GM12878 (cell line): ENCODE results near the gene OPCML. TPM values are rescaled to one million over a fixed set of nuclear protein-coding genes. Genes with fewer than 3 reads are reported as not detected.

ENCODE experiments used
- ATAC-seq: fragments of 200-7000 bp; cut with Tn5 transposase; 3 replicates; pipeline ENCODE4 v1.9.1; 2020; ENCODE audit warnings: mild to moderate bottlenecking, moderate library complexity
- BruUV-seq: library from RNA; stranded (reverse); fragments of 400-500 nt; replicated peaks from 2 replicates; lab custom pipeline; 2021; lab: Mats Ljungman, UMichigan
- CTCF ChIA-PET: fragments of 300-600 bp; sonication (Branson Sonifier 250); formaldehyde crosslinking; extraction: SDS; loops from one replicate; lab custom pipeline; 2021; ENCODE audit warnings: inconsistent platforms; lab: Yijun Ruan, JAX
- POLR2A ChIA-PET: fragments of 350-600 bp; formaldehyde crosslinking; extraction: SDS; loops from one replicate; lab custom pipeline; 2021; ENCODE audit warnings: inconsistent platforms; lab: Charles Lee
- RAD21 ChIA-PET: fragments of 300-600 bp; sonication (Branson Sonifier 250); formaldehyde crosslinking; loops from one replicate; lab custom pipeline; 2023; ENCODE audit warnings: antibody characterized with exemption; ENCODE audit not compliant: unreplicated experiment; lab: Charles Lee
- SMC1A ChIA-PET: fragments of 300-600 bp; sonication (Branson Sonifier 250); formaldehyde crosslinking; loops from one replicate; lab custom pipeline; 2023; ENCODE audit not compliant: unreplicated experiment, uncharacterized antibody; lab: Charles Lee
- DNase-seq: peaks from one replicate; pipeline ENCODE4 v3.0.0-alpha.2; 2011; ENCODE audit warnings: low read depth, low spot score
- FAIRE-seq: peaks from 3 replicates; lab custom pipeline; 2011; peaks lifted over from hg19 to GRCh38; lab: Jason Lieb, UNC
- H2AFZ ChIP-seq: 2 replicates; pipeline ENCODE4 v1.6.0; 2011; ENCODE audit warnings: low read depth, low read length, control low read depth; ENCODE audit not compliant: control insufficient read depth
- H3K27ac ChIP-seq: 2 replicates; pipeline ENCODE4 v1.5.1; 2011; ENCODE audit warnings: control low read depth; ENCODE audit not compliant: control insufficient read depth, insufficient read depth
- H3K27me3 ChIP-seq, 2 experiments: replicated peaks in 1 of 2; 2 replicates each; pipeline versions ENCODE4 v1.6.0 to v1.6.1; 2011; ENCODE audit warnings: low read length in 1 of 2; ENCODE audit not compliant: control insufficient read depth in 2 of 2, insufficient read depth in 2 of 2
- H3K36me3 ChIP-seq, 2 experiments: 2 replicates each; pipeline ENCODE4 v1.5.1; 2011; ENCODE audit warnings: low read length in 1 of 2; ENCODE audit not compliant: control insufficient read depth in 2 of 2, insufficient read depth in 2 of 2
- H3K4me1 ChIP-seq: 2 replicates; pipeline ENCODE4 v1.6.1; 2011; ENCODE audit warnings: mild to moderate bottlenecking, low read length, moderate library complexity, mixed read lengths; ENCODE audit not compliant: control insufficient read depth, insufficient read depth
- H3K4me2 ChIP-seq: 2 replicates; pipeline ENCODE4 v1.6.0; 2011; ENCODE audit warnings: control low read depth; ENCODE audit not compliant: control insufficient read depth, insufficient read depth
- H3K4me3 ChIP-seq: fragments of 200-600 bp; sonication (generic); 2 replicates; pipeline ENCODE4 v1.5.1; 2016
- H3K79me2 ChIP-seq: 2 replicates; pipeline ENCODE4 v1.6.0; 2011; ENCODE audit warnings: low read length; ENCODE audit not compliant: control insufficient read depth, insufficient read depth
- H3K9ac ChIP-seq: 2 replicates; pipeline ENCODE4 v1.8.0; 2011; ENCODE audit warnings: low read length, control low read depth, mixed read lengths; ENCODE audit not compliant: control insufficient read depth, insufficient read depth
- H3K9me3 ChIP-seq: replicated peaks from 3 replicates; pipeline ENCODE4 v1.5.1; 2011; ENCODE audit warnings: mild to moderate bottlenecking, low read length; ENCODE audit not compliant: control insufficient read depth, insufficient read depth
- H4K20me1 ChIP-seq: 2 replicates; pipeline ENCODE4 v1.6.0; 2011; ENCODE audit not compliant: control insufficient read depth, insufficient read depth
- ELK1 ChIP-seq: IDR thresholded peaks from 2 replicates; pipeline ENCODE4 v1.6.1; 2012; ENCODE audit warnings: low read depth, low read length, improper control_type of control experiment
- KDM1A ChIP-seq: fragments of 200-600 bp; sonication (generic); IDR thresholded peaks from 2 replicates; pipeline ENCODE4 v1.6.1; 2016; ENCODE audit warnings: borderline replicate concordance
- NR2C1 ChIP-seq: fragments of 450-650 bp; IDR thresholded peaks from 2 replicates; pipeline ENCODE4 v1.6.1; 2017; ENCODE audit warnings: antibody characterized with exemption, mild to moderate bottlenecking, moderate library complexity
- PBX3 ChIP-seq: IDR thresholded peaks from 2 replicates; pipeline ENCODE4 v1.6.1; 2011; ENCODE audit warnings: mild to moderate bottlenecking, low read depth, low read length, moderate library complexity; ENCODE audit not compliant: insufficient replicate concordance
- RFX5 ChIP-seq: IDR thresholded peaks from 2 replicates; pipeline ENCODE4 v1.6.1; 2011; ENCODE audit warnings: low read depth, low read length, improper control_type of control experiment
- SIN3A ChIP-seq: IDR thresholded peaks from 2 replicates; pipeline ENCODE4 v1.6.1; 2012; ENCODE audit warnings: low read depth, low read length, improper control_type of control experiment
- WGBS: methylation state at CpG from one replicate; pipeline ENCODE4 v1.1.6; 2016; ENCODE audit warnings: low lambda C conversion rate; ENCODE audit not compliant: insufficient replicate concordance, insufficient coverage; ENCODE audit errors: missing lambda C conversion rate; 5-methylcytosine and 5-hydroxymethylcytosine counted together
- in situ Hi-C: fragments of 300-500 bp; cut with MboI; formaldehyde crosslinking; loops from 9 replicates; pipeline ENCODE4 v1.14.3; 2018; ENCODE audit warnings: mixed read lengths
- intact Hi-C: fragments of 100-400 bp; cut with micrococcal nuclease; formaldehyde crosslinking; loops from one replicate; pipeline ENCODE4 v1.14.2; 2022; ENCODE audit not compliant: unreplicated experiment
- polyA plus RNA-seq, 11 experiments: library from polyadenylated mRNA; depleted of rRNA in 4 of 11; unstranded in 6 of 11; stranded (reverse) in 5 of 11; fragments of >200 nt; fragmentation: Nextera tagmentation in 4 of 11; fragmentation: Illumina TruSeq in 1 of 11; extraction: Ambion mirVana in 4 of 11; extraction: Trizol in 1 of 11; gene quantifications; 1 replicate in 1 of 11; 2 replicates in 10 of 11; pipeline versions ENCODE4 v1.2.1 to v1.2.3, GENCODE V29; 2011 to 2016; ENCODE audit warnings: inconsistent platforms in 2 of 11, missing spikeins in 2 of 11, low read depth in 1 of 11
- total RNA-seq, 4 experiments: library from RNA; depleted of rRNA in 3 of 4; stranded (reverse); fragments of >200 nt in 3 of 4; fragmentation: Illumina TruSeq in 1 of 4; extraction: Trizol in 1 of 4; gene quantifications; 2 replicates each; pipeline versions ENCODE4 v1.2.1 to v1.2.3, GENCODE V29; 2013 to 2021

The OPCML gene
- total and polyA plus RNA-seq, 10 of the 15 experiments (the other 5 are each of a cell fraction or from before 2014, with no cell fraction given), result 0.84 TPM; not detected in 9

- DNase-seq (no peak), ATAC-seq (no peak), FAIRE-seq (no peak)
- no peaks in the 10 kb centered on the region for H3K4me1 ChIP-seq
- no peak overlapping the region for H3K4me3 ChIP-seq
- H3K4me2 ChIP-seq, result no peak overlapping the region
- ChIA-PET CTCF (no interaction called here), SMC1A (no interaction called here), RAD21 (no interaction called here), POLR2A (no interaction called here)
- H3K9ac ChIP-seq, result no peak overlapping the region
- H3K27ac ChIP-seq, result no peak overlapping the region
- no peaks in the 10 kb centered on the region for H3K36me3 ChIP-seq
- intact Hi-C loops, result no loop called here
- H2AFZ ChIP-seq, result no peak overlapping the region
- 5% methylated on average over 1 of the region's 1 CpG for WGBS
- no peaks in the 10 kb centered on the region for H3K79me2 ChIP-seq
- no peaks in the 10 kb centered on the region for H3K9me3 ChIP-seq
- 0 out of 4 replicates have a peak, but pooled peaks cover 0 to 5% of the 10 kb centered on the region in 2 experiments for H3K27me3 ChIP-seq
- no TSS peak for BruUV-seq
- in situ Hi-C loops, result no loop called here
- H4K20me1 ChIP-seq, result no peaks in the 10 kb centered on the region
- TF ChIP-seq ELK1 (no peak), NR2C1 (no peak), RFX5 (no peak), PBX3 (no peak), KDM1A (no peak), SIN3A (no peak)
Measured at GRCh38 chr11:133191931-133192330, 340.4 kb downstream of the OPCML start.
